CD14-positive monocyte (primary cell): ENCODE measurements around the gene NSMF. TPM values are rescaled to one million over a fixed set of nuclear protein-coding genes. Genes with fewer than 3 reads are reported as not detected.

ENCODE experiments used
- DNase-seq, 3 donors: peaks; one replicate each; pipeline ENCODE4 v3.0.0-alpha.2; 2011 to 2022
- H2AFZ ChIP-seq: 2 replicates; pipeline ENCODE4 v1.6.0; 2012; ENCODE audit warnings: mild to moderate bottlenecking, low read depth, low read length, inconsistent platforms; ENCODE audit not compliant: insufficient read depth, poor library complexity, severe bottlenecking
- H3K27ac ChIP-seq, 2 donors: 1 replicate in 1 of 2; 2 replicates in 1 of 2; pipeline ENCODE4 v1.5.1; 2012 to 2013; ENCODE audit warnings: low read length in 2 of 2, control low read depth in 1 of 2, inconsistent platforms in 1 of 2, low read depth in 1 of 2, mild to moderate bottlenecking in 1 of 2
- H3K27me3 ChIP-seq, 2 donors: one replicate each; pipeline versions ENCODE4 v1.6.0 to v1.6.1; 2011 to 2013; ENCODE audit warnings: low read length in 2 of 2; ENCODE audit not compliant: control insufficient read depth in 2 of 2, insufficient read depth in 2 of 2
- H3K36me3 ChIP-seq, 2 donors: replicated peaks in 1 of 2; 1 replicate in 1 of 2; 2 replicates in 1 of 2; pipeline versions ENCODE4 v1.5.1 to v1.6.1; 2012 to 2013; ENCODE audit warnings: low read length in 2 of 2, control low read depth in 1 of 2, inconsistent platforms in 1 of 2, mild to moderate bottlenecking in 1 of 2; ENCODE audit not compliant: insufficient read depth in 2 of 2, control insufficient read depth in 1 of 2
- H3K4me1 ChIP-seq, 2 donors: 1 replicate in 1 of 2; 2 replicates in 1 of 2; pipeline versions ENCODE4 v1.5.1 to v1.6.1; 2012 to 2013; ENCODE audit warnings: low read length in 2 of 2, control low read depth in 1 of 2, inconsistent platforms in 1 of 2, mild to moderate bottlenecking in 1 of 2, moderate library complexity in 1 of 2; ENCODE audit not compliant: insufficient read depth in 2 of 2, control insufficient read depth in 1 of 2
- H3K4me2 ChIP-seq: replicated peaks from 2 replicates; pipeline ENCODE3; 2012; ENCODE audit warnings: low read length, moderate library complexity, mild to moderate bottlenecking; ENCODE audit not compliant: poor library complexity, severe bottlenecking; ENCODE audit errors: extremely low read depth
- H3K4me3 ChIP-seq, 3 experiments: fragments of 200-600 bp in 1 of 3; sonication (generic) in 1 of 3; replicated peaks in 1 of 3; 1 replicate in 2 of 3; 2 replicates in 1 of 3; pipeline ENCODE4 v1.5.1; 2011 to 2013; ENCODE audit warnings: low read length in 3 of 3, mild to moderate bottlenecking in 3 of 3, control low read depth in 2 of 3, low read depth in 2 of 3, inconsistent platforms in 1 of 3, moderate library complexity in 1 of 3
- H3K79me2 ChIP-seq: 2 replicates; pipeline ENCODE4 v1.6.0; 2012; ENCODE audit warnings: mild to moderate bottlenecking, control low read depth, inconsistent platforms, low read length, moderate library complexity; ENCODE audit not compliant: insufficient read depth
- H3K9ac ChIP-seq: 2 replicates; pipeline ENCODE4 v1.6.0; 2017; ENCODE audit warnings: low read length, mild to moderate bottlenecking; ENCODE audit not compliant: insufficient read depth, poor library complexity, severe bottlenecking
- H3K9me3 ChIP-seq, 2 donors: replicated peaks in 1 of 2; 1 replicate in 1 of 2; 2 replicates in 1 of 2; pipeline versions ENCODE4 v1.5.1 to v1.6.1; 2012 to 2013; ENCODE audit warnings: low read length in 2 of 2, control low read depth in 1 of 2; ENCODE audit not compliant: control insufficient read depth in 1 of 2, insufficient read depth in 1 of 2
- H4K20me1 ChIP-seq: 2 replicates; pipeline ENCODE4 v1.6.0; 2012; ENCODE audit warnings: mild to moderate bottlenecking, low read length, control low read depth, moderate library complexity; ENCODE audit not compliant: insufficient read depth
- H3K27ac Mint-ChIP-seq, 7 donors: one replicate each; pipeline ENCODE4 v1.8.0; 2020; ENCODE audit warnings: mild to moderate bottlenecking in 7 of 7, mixed read lengths in 7 of 7, moderate library complexity in 6 of 7, inconsistent platforms in 2 of 7
- H3K27me3 Mint-ChIP-seq, 3 donors: one replicate each; pipeline ENCODE4 v1.8.0; 2021 to 2022; ENCODE audit warnings: low read depth in 3 of 3, mild to moderate bottlenecking in 3 of 3, mixed read lengths in 3 of 3, moderate library complexity in 3 of 3, inconsistent platforms in 1 of 3
- H3K36me3 Mint-ChIP-seq, 2 donors: one replicate each; pipeline ENCODE4 v1.8.0; 2020; ENCODE audit warnings: mixed read lengths in 2 of 2, inconsistent platforms in 1 of 2, mild to moderate bottlenecking in 1 of 2
- H3K4me1 Mint-ChIP-seq: one replicate; pipeline ENCODE4 v1.8.0; 2020; ENCODE audit warnings: mild to moderate bottlenecking, mixed read lengths
- H3K4me3 Mint-ChIP-seq, 2 donors: one replicate each; pipeline ENCODE4 v1.8.0; 2020; ENCODE audit warnings: mild to moderate bottlenecking in 2 of 2, mixed read lengths in 2 of 2, moderate library complexity in 1 of 2
- H3K9me3 Mint-ChIP-seq, 7 donors: one replicate each; pipeline ENCODE4 v1.8.0; 2020 to 2022; ENCODE audit warnings: mixed read lengths in 7 of 7, mild to moderate bottlenecking in 6 of 7, moderate library complexity in 6 of 7, inconsistent platforms in 2 of 7
- CTCF ChIP-seq: fragments of 200-600 bp; IDR thresholded peaks from one replicate; pipeline ENCODE4 v1.8.0; 2022; ENCODE audit warnings: antibody characterized with exemption, mild to moderate bottlenecking
- WGBS: methylation state at CpG from one replicate; pipeline ENCODE4 v1.1.5; 2013; ENCODE audit warnings: missing lambda C conversion rate; ENCODE audit not compliant: insufficient coverage; 5-methylcytosine and 5-hydroxymethylcytosine counted together
- intact Hi-C, 2 donors: fragments of 100-400 bp; cut with micrococcal nuclease; formaldehyde crosslinking; loops; one replicate each; pipeline versions ENCODE4 v1.15.0 to v1.15.1; 2023
- polyA plus RNA-seq, 3 donors: library from polyadenylated mRNA; depleted of rRNA in 1 of 3; unstranded in 2 of 3; stranded (reverse) in 1 of 3; fragments of 300-500 nt in 2 of 3; fragments of >200 nt in 1 of 3; fragmentation: Illumina TruSeq in 2 of 3; gene quantifications; 1 replicate in 2 of 3; 2 replicates in 1 of 3; pipeline ENCODE4 v1.2.3, GENCODE V29; 2012 to 2021

Gene NSMF
- polyA plus RNA-seq, 3 donors, result 4.6 to 68.4 (median 5.3) TPM

- H3K4me3 ChIP-seq, result no peak overlapping the region
- no peak overlapping the region for H3K4me2 ChIP-seq
- H3K36me3 ChIP-seq, result no peaks in the 10 kb centered on the region
- peaks cover 3 to 10% of the 10 kb centered on the region in 2 donors for H3K9me3 ChIP-seq
- peak overlapping the region in 1 of 2 donors; percentile 30 for H3K4me3 Mint-ChIP-seq
- H3K4me1 Mint-ChIP-seq, result peaks cover 10% of the 10 kb centered on the region
- H3K27me3 Mint-ChIP-seq, result peaks cover 27 to 63% (median 42%) of the 10 kb centered on the region in 3 donors
- no peak for TF ChIP-seq CTCF
- WGBS, result 82% methylated on average over 21 of the region's 31 CpGs
- H3K27ac ChIP-seq, result no peak overlapping the region
- DNase-seq, result no peak
- H4K20me1 ChIP-seq, result peaks cover 47% of the 10 kb centered on the region
- peaks cover 6 to 7% of the 10 kb centered on the region in 2 donors for H3K36me3 Mint-ChIP-seq
- peaks cover 0 to 9% (median 8%) of the 10 kb centered on the region in 7 donors for H3K9me3 Mint-ChIP-seq
- H3K9ac ChIP-seq, result no peak overlapping the region
- no peak overlapping the region for H2AFZ ChIP-seq
- H3K27me3 ChIP-seq, result peaks cover 9 to 39% of the 10 kb centered on the region in 2 donors
- peaks cover 13 to 14% of the 10 kb centered on the region in 2 donors for H3K4me1 ChIP-seq
- H3K79me2 ChIP-seq, result peaks cover 1% of the 10 kb centered on the region
- intact Hi-C loops, result loop anchor here (2.0 to 5.0 kb wide), 3 partner anchors 80 to 113 kb away; no protein-coding TSS in a partner anchor
- no peak overlapping the region for H3K27ac Mint-ChIP-seq
These were observed 51.4 kb downstream of the NSMF start for GRCh38 chr9:137407590-137408300.

GRCh38 chr9:137406876-137407589 lies 52.1 kb downstream of the NSMF start:
- peaks cover 40% of the 10 kb centered on the region for H4K20me1 ChIP-seq
- peaks cover 9 to 34% of the 10 kb centered on the region in 2 donors for H3K27me3 ChIP-seq
- H3K9me3 ChIP-seq, result peaks cover 9 to 15% of the 10 kb centered on the region in 2 donors
- Mint-ChIP-seq H3K9me3 (peaks cover 6 to 16% (median 15%) of the 10 kb centered on the region in 7 donors), H3K4me1 (peaks cover 11% of the 10 kb centered on the region), H3K27ac (no peak overlapping the region), H3K27me3 (peaks cover 28 to 57% (median 35%) of the 10 kb centered on the region in 3 donors), H3K36me3 (peaks cover 13 to 14% of the 10 kb centered on the region in 2 donors), H3K4me3 (peak overlapping the region in 1 of 2 donors; percentile 30)
- H3K9ac ChIP-seq, result no peak overlapping the region
- H3K27ac ChIP-seq, result no peak overlapping the region
- peak in 2 of 3 donors; percentile 43 to 66 for DNase-seq
- no peak overlapping the region for H2AFZ ChIP-seq
- intact Hi-C loops, result loop anchor here (2.0 to 5.0 kb wide), 3 partner anchors 80 to 112 kb away; no protein-coding TSS in a partner anchor
- no peak overlapping the region for H3K4me2 ChIP-seq
- H3K4me3 ChIP-seq, result no peak overlapping the region
- WGBS, result 5% methylated on average over 63 of the region's 63 CpGs
- no peaks in the 10 kb centered on the region for H3K79me2 ChIP-seq
- H3K4me1 ChIP-seq, result peaks cover 13% of the 10 kb centered on the region in 2 donors
- H3K36me3 ChIP-seq, result no peaks in the 10 kb centered on the region
- peak; percentile 76 for TF ChIP-seq CTCF
